Activated T-helper 2 cell treated with anti-CD3 and anti-CD28 coated beads, Interferon-gamma antibody, Interleukin-2, Interleukin-4, amounts not matched to agents 10 μg/mL and 5 μg/mL and 100 μg/mL, durations not matched to agents 14 hours and 24 hours and 36 hours (primary cell): Measurements from ENCODE around the gene REPS2. TPM values are rescaled to one million over a fixed set of nuclear protein-coding genes. Genes with fewer than 3 reads are reported as not detected.

Experiments
- DNase-seq: peaks from one replicate; pipeline ENCODE4 v3.0.0; 2021; ENCODE audit warnings: low spot score
- H3K27ac Mint-ChIP-seq: one replicate; pipeline ENCODE4 v1.8.0; 2021; ENCODE audit warnings: mixed read lengths
- H3K27me3 Mint-ChIP-seq: one replicate; pipeline ENCODE4 v1.8.0; 2021; ENCODE audit warnings: low read depth, mixed read lengths
- H3K36me3 Mint-ChIP-seq: one replicate; pipeline ENCODE4 v1.8.0; 2021; ENCODE audit warnings: low read depth, mixed read lengths
- H3K4me1 Mint-ChIP-seq: one replicate; pipeline ENCODE4 v1.8.0; 2021; ENCODE audit warnings: low read depth, mixed read lengths
- H3K4me3 Mint-ChIP-seq: one replicate; pipeline ENCODE4 v1.8.0; 2021; ENCODE audit warnings: low read depth, mild to moderate bottlenecking, moderate library complexity, mixed read lengths
- H3K9me3 Mint-ChIP-seq: one replicate; pipeline ENCODE4 v1.8.0; 2021; ENCODE audit warnings: mixed read lengths
- intact Hi-C: fragments of 100-400 bp; cut with micrococcal nuclease; formaldehyde crosslinking; loops from one replicate; pipeline ENCODE4 v1.15.1; 2023
- total RNA-seq: library from RNA; stranded (reverse); gene quantifications from 2 replicates; pipeline ENCODE4 v1.2.3, GENCODE V29; 2022

REPS2 gene
- total RNA-seq, 1 donor from 2014 or later, result 0.02 TPM

- intact Hi-C loops, result no loop called here
- Mint-ChIP-seq H3K4me3 (no peak overlapping the region), H3K27me3 (peaks cover 2% of the 10 kb centered on the region), H3K36me3 (no peaks in the 10 kb centered on the region), H3K9me3 (no peaks in the 10 kb centered on the region), H3K27ac (no peak overlapping the region), H3K4me1 (no peaks in the 10 kb centered on the region)
- DNase-seq, result no peak
Measured at GRCh38 chrX:16993791-16994318, 47.4 kb downstream of the REPS2 start.

GRCh38 chrX:16994736-16995135 lies 48.3 kb downstream of the REPS2 start:
- H3K9me3 Mint-ChIP-seq, result no peaks in the 10 kb centered on the region
- intact Hi-C loops, result no loop called here
- DNase-seq, result no peak
- H3K4me1 Mint-ChIP-seq, result no peaks in the 10 kb centered on the region
- H3K4me3 Mint-ChIP-seq, result no peak overlapping the region
- H3K27ac Mint-ChIP-seq, result no peak overlapping the region
- H3K27me3 Mint-ChIP-seq, result peaks cover 2% of the 10 kb centered on the region
- H3K36me3 Mint-ChIP-seq, result no peaks in the 10 kb centered on the region

GRCh38 chrX:16997313-16997712 lies 50.9 kb downstream of the REPS2 start:
- intact Hi-C loops, result no loop called here

GRCh38 chrX:16999275-16999674 lies 52.8 kb downstream of the REPS2 start:
- Mint-ChIP-seq H3K36me3 (no peaks in the 10 kb centered on the region), H3K4me1 (peaks cover 5% of the 10 kb centered on the region), H3K27ac (no peak overlapping the region), H3K27me3 (peaks cover 9% of the 10 kb centered on the region), H3K4me3 (no peak overlapping the region), H3K9me3 (no peaks in the 10 kb centered on the region)
- DNase-seq, result no peak
- intact Hi-C loops, result no loop called here

More at GRCh38 chrX:16997313-16997712, 50.9 kb downstream of the REPS2 start:
- H3K9me3 Mint-ChIP-seq, result no peaks in the 10 kb centered on the region
- no peak overlapping the region for H3K4me3 Mint-ChIP-seq
- no peaks in the 10 kb centered on the region for H3K4me1 Mint-ChIP-seq
- H3K27ac Mint-ChIP-seq, result no peak overlapping the region
- peaks cover 6% of the 10 kb centered on the region for H3K27me3 Mint-ChIP-seq
- DNase-seq, result no peak
- no peaks in the 10 kb centered on the region for H3K36me3 Mint-ChIP-seq

GRCh38 chrX:17000751-17001150 lies 54.3 kb downstream of the REPS2 start:
- Mint-ChIP-seq H3K4me3 (no peak overlapping the region), H3K36me3 (no peaks in the 10 kb centered on the region)

GRCh38 chrX:17005712-17006368 lies 59.4 kb downstream of the REPS2 start:
- intact Hi-C loops, result no loop called here

More at GRCh38 chrX:17000751-17001150, 54.3 kb downstream of the REPS2 start:
- intact Hi-C loops, result no loop called here
- Mint-ChIP-seq H3K9me3 (no peaks in the 10 kb centered on the region), H3K27ac (no peak overlapping the region), H3K27me3 (peaks cover 9% of the 10 kb centered on the region), H3K4me1 (peaks cover 5% of the 10 kb centered on the region)
- no peak for DNase-seq

GRCh38 chrX:17007134-17007768 lies 60.8 kb downstream of the REPS2 start:
- Mint-ChIP-seq H3K27me3 (peaks cover 6% of the 10 kb centered on the region), H3K4me1 (peaks cover 5% of the 10 kb centered on the region), H3K9me3 (no peaks in the 10 kb centered on the region), H3K27ac (no peak overlapping the region), H3K4me3 (no peak overlapping the region), H3K36me3 (no peaks in the 10 kb centered on the region)
- no peak for DNase-seq
- intact Hi-C loops, result no loop called here

More at GRCh38 chrX:17005712-17006368, 59.4 kb downstream of the REPS2 start:
- no peak for DNase-seq
- Mint-ChIP-seq H3K27me3 (peaks cover 10% of the 10 kb centered on the region), H3K36me3 (no peaks in the 10 kb centered on the region), H3K4me3 (no peak overlapping the region), H3K27ac (no peak overlapping the region), H3K4me1 (peaks cover 5% of the 10 kb centered on the region), H3K9me3 (no peaks in the 10 kb centered on the region)

GRCh38 chrX:17009856-17010625 lies 63.6 kb downstream of the REPS2 start:
- Mint-ChIP-seq H3K27me3 (peaks cover 3% of the 10 kb centered on the region), H3K9me3 (no peaks in the 10 kb centered on the region), H3K4me3 (no peak overlapping the region), H3K27ac (no peak overlapping the region), H3K36me3 (no peaks in the 10 kb centered on the region), H3K4me1 (no peaks in the 10 kb centered on the region)
- intact Hi-C loops, result no loop called here
- DNase-seq, result no peak

- no peaks in the 10 kb centered on the region for H3K4me1 Mint-ChIP-seq
- intact Hi-C loops, result no loop called here
Measured at GRCh38 chrX:17012465-17012864, 66.0 kb downstream of the REPS2 start.

GRCh38 chrX:17014216-17014615 lies 67.8 kb downstream of the REPS2 start:
- H3K27me3 Mint-ChIP-seq, result peaks cover 3% of the 10 kb centered on the region
- H3K4me1 Mint-ChIP-seq, result no peaks in the 10 kb centered on the region
- H3K36me3 Mint-ChIP-seq, result no peaks in the 10 kb centered on the region
- H3K27ac Mint-ChIP-seq, result no peak overlapping the region
- no peak overlapping the region for H3K4me3 Mint-ChIP-seq
- intact Hi-C loops, result no loop called here
- no peaks in the 10 kb centered on the region for H3K9me3 Mint-ChIP-seq
- DNase-seq, result no peak

More at GRCh38 chrX:17012465-17012864, 66.0 kb downstream of the REPS2 start:
- no peak overlapping the region for H3K27ac Mint-ChIP-seq
- H3K27me3 Mint-ChIP-seq, result peaks cover 3% of the 10 kb centered on the region
- no peaks in the 10 kb centered on the region for H3K9me3 Mint-ChIP-seq
- no peaks in the 10 kb centered on the region for H3K36me3 Mint-ChIP-seq
- DNase-seq, result no peak
- no peak overlapping the region for H3K4me3 Mint-ChIP-seq

GRCh38 chrX:17017134-17017533 lies 70.7 kb downstream of the REPS2 start:
- Mint-ChIP-seq H3K27me3 (no peaks in the 10 kb centered on the region), H3K36me3 (no peaks in the 10 kb centered on the region), H3K9me3 (no peaks in the 10 kb centered on the region), H3K4me3 (no peak overlapping the region), H3K4me1 (no peaks in the 10 kb centered on the region), H3K27ac (no peak overlapping the region)
- intact Hi-C loops, result no loop called here
- DNase-seq, result no peak

- Mint-ChIP-seq H3K27me3 (no peaks in the 10 kb centered on the region), H3K36me3 (no peaks in the 10 kb centered on the region), H3K4me3 (no peak overlapping the region), H3K4me1 (no peaks in the 10 kb centered on the region), H3K27ac (no peak overlapping the region), H3K9me3 (no peaks in the 10 kb centered on the region)
- DNase-seq, result no peak
- intact Hi-C loops, result no loop called here
Measured at GRCh38 chrX:17020356-17020755, 73.9 kb downstream of the REPS2 start.
